ENCODE data around the gene YOD1.

Gene YOD1

GRCh38 chr1:207032528-207033017 lies 18.4 kb downstream of the YOD1 start, which contains the start of gene C1orf116:
C1orf116 (minus strand) TSS chr1:207032756; CDS start chr1:207027598, 5,158 bp downstream.
- no peak for DNase-seq
- CTCF ChIA-PET, result interaction anchor here (1.0 kb wide), 1 partner anchor 28 kb away, joined by 5 read pairs; no protein-coding TSS in a partner anchor
- Mint-ChIP-seq H3K36me3 (no peaks in the 10 kb centered on the region), H3K4me1 (peaks cover 2% of the 10 kb centered on the region), H3K4me3 (no peak within 1 kb of the TSS), H3K9me3 (no peaks in the 10 kb centered on the region), H3K27ac (no peak within 1 kb of the TSS), H3K27me3 (peaks cover 57% of the 10 kb centered on the region)

GRCh38 chr1:207031632-207032264 lies 19.3 kb downstream of the YOD1 start:
- no peak overlapping the region for H3K27ac Mint-ChIP-seq
- H3K9me3 Mint-ChIP-seq, result no peaks in the 10 kb centered on the region
- peaks cover 2% of the 10 kb centered on the region for H3K4me1 Mint-ChIP-seq
- CTCF ChIA-PET, result interaction anchor here (1.0 kb wide), 1 partner anchor 10 kb away, joined by 3 read pairs; no protein-coding TSS in a partner anchor
- no peak overlapping the region for H3K4me3 Mint-ChIP-seq
- no peak for DNase-seq
- peaks cover 64% of the 10 kb centered on the region for H3K27me3 Mint-ChIP-seq
- H3K36me3 Mint-ChIP-seq, result no peaks in the 10 kb centered on the region

- H3K36me3 Mint-ChIP-seq, result no peaks in the 10 kb centered on the region
- H3K4me3 Mint-ChIP-seq, result no peak overlapping the region
- CTCF ChIA-PET, result interaction anchor here (1.0 kb wide), 1 partner anchor 9 kb away, joined by 3 read pairs; no protein-coding TSS in a partner anchor
- no peak for DNase-seq
- no peak overlapping the region for H3K27ac Mint-ChIP-seq
- H3K27me3 Mint-ChIP-seq, result peaks cover 64% of the 10 kb centered on the region
- no peaks in the 10 kb centered on the region for H3K9me3 Mint-ChIP-seq
- peaks cover 2% of the 10 kb centered on the region for H3K4me1 Mint-ChIP-seq
These were observed 20.0 kb downstream of the YOD1 start for GRCh38 chr1:207031016-207031415.

- Mint-ChIP-seq H3K27me3 (peaks cover 64% of the 10 kb centered on the region), H3K9me3 (no peaks in the 10 kb centered on the region), H3K4me1 (peaks cover 2% of the 10 kb centered on the region), H3K36me3 (no peaks in the 10 kb centered on the region), H3K27ac (no peak overlapping the region), H3K4me3 (no peak overlapping the region)
- no peak for DNase-seq
- CTCF ChIA-PET, result no interaction called here
These were observed 20.4 kb downstream of the YOD1 start for GRCh38 chr1:207030522-207031009.

GRCh38 chr1:207029701-207030521 lies 21.1 kb downstream of the YOD1 start:
- DNase-seq, result no peak
- no peak overlapping the region for H3K4me3 Mint-ChIP-seq
- CTCF ChIA-PET, result interaction anchor here (0.9 kb wide), 1 partner anchor 9 kb away, joined by 3 read pairs; no protein-coding TSS in a partner anchor

GRCh38 chr1:207028884-207029650 lies 21.9 kb downstream of the YOD1 start:
- Mint-ChIP-seq H3K9me3 (no peaks in the 10 kb centered on the region), H3K4me1 (peaks cover 2% of the 10 kb centered on the region), H3K27me3 (peaks cover 63% of the 10 kb centered on the region), H3K36me3 (no peaks in the 10 kb centered on the region), H3K27ac (no peak overlapping the region), H3K4me3 (no peak overlapping the region)
- CTCF ChIA-PET, result interaction anchor here (0.9 kb wide), 1 partner anchor 10 kb away, joined by 3 read pairs; no protein-coding TSS in a partner anchor
- no peak for DNase-seq

More at GRCh38 chr1:207029701-207030521, 21.1 kb downstream of the YOD1 start:
- Mint-ChIP-seq H3K4me1 (peaks cover 2% of the 10 kb centered on the region), H3K27ac (no peak overlapping the region), H3K36me3 (no peaks in the 10 kb centered on the region), H3K27me3 (peaks cover 61% of the 10 kb centered on the region), H3K9me3 (no peaks in the 10 kb centered on the region)

- no peak for DNase-seq
- H3K36me3 Mint-ChIP-seq, result no peaks in the 10 kb centered on the region
- H3K27ac Mint-ChIP-seq, result no peak overlapping the region
- H3K27me3 Mint-ChIP-seq, result peaks cover 60% of the 10 kb centered on the region
- CTCF ChIA-PET, result no interaction called here
- no peak overlapping the region for H3K4me3 Mint-ChIP-seq
- H3K9me3 Mint-ChIP-seq, result no peaks in the 10 kb centered on the region
- peaks cover 2% of the 10 kb centered on the region for H3K4me1 Mint-ChIP-seq
These were observed 23.1 kb downstream of the YOD1 start for GRCh38 chr1:207027921-207028320.

- H3K4me3 Mint-ChIP-seq, result no peak overlapping the region
- H3K36me3 Mint-ChIP-seq, result no peaks in the 10 kb centered on the region
- H3K4me1 Mint-ChIP-seq, result peaks cover 2% of the 10 kb centered on the region
- H3K27ac Mint-ChIP-seq, result no peak overlapping the region
- no peaks in the 10 kb centered on the region for H3K9me3 Mint-ChIP-seq
- CTCF ChIA-PET, result interaction anchor here (1.6 kb wide), 1 partner anchor 23 kb away, joined by 4 read pairs; no protein-coding TSS in a partner anchor
- no peak for DNase-seq
- peaks cover 59% of the 10 kb centered on the region for H3K27me3 Mint-ChIP-seq
These were observed 23.7 kb downstream of the YOD1 start for GRCh38 chr1:207027206-207027777.

GRCh38 chr1:207026104-207026534 lies 24.9 kb downstream of the YOD1 start:
- no peaks in the 10 kb centered on the region for H3K36me3 Mint-ChIP-seq
- peaks cover 2% of the 10 kb centered on the region for H3K4me1 Mint-ChIP-seq
- DNase-seq, result no peak
- no peak overlapping the region for H3K27ac Mint-ChIP-seq
- peaks cover 59% of the 10 kb centered on the region for H3K27me3 Mint-ChIP-seq
- H3K9me3 Mint-ChIP-seq, result no peaks in the 10 kb centered on the region
- CTCF ChIA-PET, result interaction anchor here (1.6 kb wide), 1 partner anchor 22 kb away, joined by 4 read pairs; no protein-coding TSS in a partner anchor
- no peak overlapping the region for H3K4me3 Mint-ChIP-seq

- H3K9me3 Mint-ChIP-seq, result no peaks in the 10 kb centered on the region
- no peak for DNase-seq
These were observed 25.7 kb downstream of the YOD1 start for GRCh38 chr1:207025146-207025880.

GRCh38 chr1:207024202-207025145 lies 26.5 kb downstream of the YOD1 start:
- peaks cover 58% of the 10 kb centered on the region for H3K27me3 Mint-ChIP-seq
- CTCF ChIA-PET, result interaction anchor here (0.6 to 1.7 kb wide), 2 partner anchors 18 to 24 kb away, joined by 3 to 5 read pairs; no protein-coding TSS in a partner anchor
- no peaks in the 10 kb centered on the region for H3K4me1 Mint-ChIP-seq
- H3K9me3 Mint-ChIP-seq, result no peaks in the 10 kb centered on the region
- DNase-seq, result no peak
- H3K27ac Mint-ChIP-seq, result no peak overlapping the region
- H3K4me3 Mint-ChIP-seq, result no peak overlapping the region
- H3K36me3 Mint-ChIP-seq, result no peaks in the 10 kb centered on the region

More at GRCh38 chr1:207025146-207025880, 25.7 kb downstream of the YOD1 start:
- no peak overlapping the region for H3K27ac Mint-ChIP-seq
- H3K4me3 Mint-ChIP-seq, result no peak overlapping the region
- H3K36me3 Mint-ChIP-seq, result no peaks in the 10 kb centered on the region
- CTCF ChIA-PET, result interaction anchor here (1.7 kb wide), 1 partner anchor 19 kb away, joined by 5 read pairs; no protein-coding TSS in a partner anchor
- peaks cover 2% of the 10 kb centered on the region for H3K4me1 Mint-ChIP-seq
- H3K27me3 Mint-ChIP-seq, result peaks cover 60% of the 10 kb centered on the region
